HCT116 (cell line): ENCODE measurements around the gene VPS33A. TPM values are rescaled to one million over a fixed set of nuclear protein-coding genes. Genes with fewer than 3 reads are reported as not detected.

ENCODE experiments used
- ATAC-seq: fragments of 200-7000 bp; cut with Tn5 transposase; 2 replicates; pipeline ENCODE4 v1.9.1; 2020; ENCODE audit warnings: mild to moderate bottlenecking, moderate library complexity
- BruUV-seq: library from RNA; stranded (reverse); fragments of 400-500 nt; replicated peaks from 2 replicates; lab custom pipeline; 2021; lab: Mats Ljungman, UMichigan
- CTCF ChIA-PET: fragments of 300-600 bp; sonication (Branson Sonifier 250); formaldehyde crosslinking; loops from one replicate; lab custom pipeline; 2021; ENCODE audit warnings: antibody characterized with exemption; lab: Charles Lee
- POLR2A ChIA-PET: fragments of 300-600, 350-600 bp; sonication (Branson Sonifier 250); formaldehyde crosslinking; loops from one replicate; lab custom pipeline; 2021; ENCODE audit warnings: antibody characterized with exemption; lab: Charles Lee
- RAD21 ChIA-PET, 2 experiments: fragments of 300-600 bp; sonication (Branson Sonifier 250); formaldehyde crosslinking; loops; one replicate each; lab custom pipeline; 2023; ENCODE audit warnings: low total read pairs in 2 of 2; ENCODE audit not compliant: uncharacterized antibody in 2 of 2, unreplicated experiment in 2 of 2, low non-redundant PET in 1 of 2; lab: Charles Lee
- DNase-seq: peaks from one replicate; pipeline ENCODE4 v3.0.0-alpha.2; 2010; ENCODE audit warnings: low read depth, low spot score
- H2AFZ ChIP-seq: fragments of 200-600 bp; shearing (Covaris generic), sonication (generic); 2 replicates; pipeline ENCODE4 v1.6.1; 2017; ENCODE audit warnings: low read depth, mixed run types, mixed read lengths, antibody characterized with exemption, low read length; ENCODE audit not compliant: poor library complexity, severe bottlenecking
- H3K27ac ChIP-seq: 2 replicates; pipeline ENCODE4 v1.5.1; 2012; ENCODE audit warnings: low read depth, low read length
- H3K27me3 ChIP-seq: fragments of 200-600 bp; sonication (generic); 2 replicates; pipeline ENCODE4 v1.6.1; 2016; ENCODE audit warnings: mixed run types, low read length, mixed read lengths; ENCODE audit not compliant: insufficient read depth
- H3K36me3 ChIP-seq, 2 experiments: fragments of 200-500 bp in 1 of 2; fragments of 200-600 bp in 1 of 2; sonication (Bioruptor generic) in 1 of 2; sonication (generic) in 1 of 2; 2 replicates each; pipeline versions ENCODE4 v1.5.1 to v1.6.1; 2014 to 2016; ENCODE audit warnings: low read length in 2 of 2, inconsistent platforms in 1 of 2, mixed read lengths in 1 of 2, mixed run types in 1 of 2; ENCODE audit not compliant: insufficient read depth in 2 of 2, control insufficient read depth in 1 of 2
- H3K4me1 ChIP-seq, 2 experiments: fragments of 200-600 bp in 1 of 2; sonication (generic) in 1 of 2; 2 replicates each; pipeline versions ENCODE4 v1.5.1 to v1.6.1; 2012 to 2017; ENCODE audit warnings: low read length in 2 of 2, inconsistent platforms in 1 of 2, mild to moderate bottlenecking in 1 of 2, mixed read lengths in 1 of 2, mixed run types in 1 of 2, moderate library complexity in 1 of 2; ENCODE audit not compliant: insufficient read depth in 2 of 2, control insufficient read depth in 1 of 2
- H3K4me2 ChIP-seq: fragments of 200-600 bp; sonication (generic); 2 replicates; pipeline ENCODE4 v1.6.1; 2017; ENCODE audit warnings: mixed run types, low read length, mixed read lengths
- H3K4me3 ChIP-seq, 2 experiments: fragments of 200-600 bp in 1 of 2; sonication (generic) in 1 of 2; replicated peaks in 1 of 2; 2 replicates each; pipeline ENCODE4 v1.5.1; 2011 to 2016; ENCODE audit warnings: low read length in 2 of 2, control low read depth in 1 of 2, low read depth in 1 of 2, mild to moderate bottlenecking in 1 of 2, mixed read lengths in 1 of 2, mixed run types in 1 of 2
- H3K79me2 ChIP-seq: fragments of 200-600 bp; sonication (generic); 2 replicates; pipeline ENCODE4 v1.6.1; 2017; ENCODE audit warnings: mild to moderate bottlenecking, mixed run types, low read length, moderate library complexity, mixed read lengths; ENCODE audit not compliant: insufficient read depth
- H3K9ac ChIP-seq: fragments of 200-600 bp; sonication (generic); 2 replicates; pipeline ENCODE4 v1.6.1; 2016; ENCODE audit warnings: low read length, mixed read lengths
- H3K9me2 ChIP-seq: fragments of 200-600 bp; sonication (generic), shearing (Covaris generic); 2 replicates; pipeline ENCODE4 v1.6.1; 2017; ENCODE audit warnings: mixed run types, mild to moderate bottlenecking, moderate library complexity; ENCODE audit not compliant: insufficient read depth
- H3K9me3 ChIP-seq, 2 experiments: fragments of 200-500 bp in 1 of 2; fragments of 200-600 bp in 1 of 2; sonication (Bioruptor generic) in 1 of 2; sonication (generic) in 1 of 2; 2 replicates each; pipeline ENCODE4 v1.6.1; 2014 to 2017; ENCODE audit warnings: low read length in 2 of 2, mixed read lengths in 2 of 2, inconsistent platforms in 1 of 2, low read depth in 1 of 2, mild to moderate bottlenecking in 1 of 2, mixed run types in 1 of 2, moderate library complexity in 1 of 2; ENCODE audit not compliant: control insufficient read depth in 1 of 2, insufficient read depth in 1 of 2
- H4K20me1 ChIP-seq: fragments of 200-600 bp; sonication (generic), shearing (Covaris generic); 2 replicates; pipeline ENCODE4 v1.6.1; 2017; ENCODE audit warnings: mixed run types, mild to moderate bottlenecking, moderate library complexity; ENCODE audit not compliant: insufficient read depth
- ELF1 ChIP-seq: IDR thresholded peaks from 2 replicates; pipeline ENCODE4 v1.6.1; 2012; ENCODE audit warnings: low read depth, borderline replicate concordance
- EZH2 ChIP-seq: fragments of 200-600 bp; sonication (generic); IDR thresholded peaks from 2 replicates; pipeline ENCODE4 v1.6.1; 2017; ENCODE audit warnings: antibody characterized with exemption, mixed run types
- EZH2phosphoT487 ChIP-seq: fragments of 200-600 bp; IDR thresholded peaks from 2 replicates; pipeline ENCODE4 v1.6.1; 2018; ENCODE audit warnings: antibody characterized with exemption, borderline replicate concordance
- FOSL1 ChIP-seq: IDR thresholded peaks from 2 replicates; pipeline ENCODE4 v1.6.1; 2012; ENCODE audit warnings: low read depth
- RAD21 ChIP-seq: IDR thresholded peaks from 2 replicates; pipeline ENCODE4 v1.6.1; 2012; ENCODE audit warnings: low read depth, mild to moderate bottlenecking
- SIN3A ChIP-seq: IDR thresholded peaks from 2 replicates; pipeline ENCODE4 v1.6.1; 2012; ENCODE audit warnings: low read depth
- SRF ChIP-seq: IDR thresholded peaks from 2 replicates; pipeline ENCODE4 v1.6.1; 2012; ENCODE audit warnings: low read depth
- TCF7L2 ChIP-seq: IDR thresholded peaks from 2 replicates; pipeline ENCODE4 v1.7.0; 2011; ENCODE audit warnings: borderline replicate concordance, inconsistent platforms; ENCODE audit not compliant: insufficient read depth, insufficient read length; ENCODE audit errors: extremely low read depth
- YY1 ChIP-seq: IDR thresholded peaks from 2 replicates; pipeline ENCODE4 v1.6.1; 2011; ENCODE audit warnings: low read length, low read depth, moderate library complexity, mild to moderate bottlenecking; ENCODE audit not compliant: insufficient replicate concordance; ENCODE audit errors: extremely low read depth
- ZFX ChIP-seq: fragments of 450-650 bp; IDR thresholded peaks from 2 replicates; pipeline ENCODE4 v1.6.1; 2017
- intact Hi-C: fragments of 100-400 bp; cut with micrococcal nuclease; formaldehyde crosslinking; loops from 2 replicates; pipeline ENCODE4 v1.10.0; 2022
- total RNA-seq: library from RNA; stranded (reverse); gene quantifications from one replicate; pipeline ENCODE4 v1.2.1, GENCODE V29; 2021; ENCODE audit not compliant: unreplicated experiment
- TF ChIP-seq, protein P1 (sequence below), 3 experiments: fragments of 200-600 bp in 1 of 3; sonication (generic) in 1 of 3; IDR thresholded peaks in 2 of 3; conservative IDR thresholded peaks in 1 of 3; 2 replicates each; pipeline ENCODE4 v1.5.1; 2012 to 2017; ENCODE audit warnings: low read depth in 2 of 3, low read length in 2 of 3, antibody characterized with exemption in 1 of 3, borderline replicate concordance in 1 of 3, control low read depth in 1 of 3, mild to moderate bottlenecking in 1 of 3, mixed read lengths in 1 of 3, mixed run types in 1 of 3, moderate library complexity in 1 of 3; ENCODE audit not compliant: insufficient read depth in 1 of 3
- TF ChIP-seq, protein P2 (sequence below): IDR thresholded peaks from 2 replicates; pipeline ENCODE4 v1.6.1; 2012

Gene VPS33A
- total RNA-seq, 1 experiment from 2014 or later: 19.4 TPM

DNA sequence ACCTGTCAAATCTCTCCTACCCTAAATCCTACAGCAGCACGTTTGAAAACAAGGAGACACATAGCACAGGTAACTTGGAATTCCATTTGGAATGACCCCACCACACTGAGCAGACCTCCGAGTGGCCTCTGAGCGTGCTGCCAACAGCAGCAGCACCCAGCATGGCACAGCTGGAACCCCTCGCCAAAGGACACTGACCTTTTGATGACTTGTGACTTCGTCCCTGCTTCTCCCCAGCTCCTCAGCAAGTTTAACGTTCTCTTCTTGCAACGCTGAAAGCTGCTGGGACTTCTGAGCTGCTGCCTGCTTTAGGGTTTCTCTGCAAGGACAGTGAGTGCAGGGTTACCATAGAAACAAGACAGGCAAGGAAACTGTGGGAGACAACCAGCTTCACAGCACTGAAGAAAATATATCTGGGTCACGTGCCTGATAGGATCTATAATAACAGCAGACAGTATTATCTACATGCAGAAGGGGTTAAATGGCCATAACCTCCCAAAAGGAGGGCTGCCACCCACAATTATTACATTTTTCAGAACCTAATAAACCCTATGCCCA lies 43.3 kb upstream of the VPS33A start:
- no peaks in the 10 kb centered on the region for H4K20me1 ChIP-seq
- ChIA-PET CTCF (no interaction called here), RAD21 (no interaction called here), POLR2A (interaction anchor here (0.6 kb wide), 1 partner anchor 388 kb away, joined by 5 read pairs; no protein-coding TSS in a partner anchor)
- H3K27ac ChIP-seq: no peak overlapping the region
- TF ChIP-seq ELF1 (no peak), YY1 (no peak), EZH2 (no peak), EZH2phosphoT487 (no peak), RAD21 (no peak), ZFX (no peak), SIN3A (no peak), SRF (no peak), FOSL1 (no peak), TCF7L2 (no peak)
- TF ChIP-seq, protein P1, sequence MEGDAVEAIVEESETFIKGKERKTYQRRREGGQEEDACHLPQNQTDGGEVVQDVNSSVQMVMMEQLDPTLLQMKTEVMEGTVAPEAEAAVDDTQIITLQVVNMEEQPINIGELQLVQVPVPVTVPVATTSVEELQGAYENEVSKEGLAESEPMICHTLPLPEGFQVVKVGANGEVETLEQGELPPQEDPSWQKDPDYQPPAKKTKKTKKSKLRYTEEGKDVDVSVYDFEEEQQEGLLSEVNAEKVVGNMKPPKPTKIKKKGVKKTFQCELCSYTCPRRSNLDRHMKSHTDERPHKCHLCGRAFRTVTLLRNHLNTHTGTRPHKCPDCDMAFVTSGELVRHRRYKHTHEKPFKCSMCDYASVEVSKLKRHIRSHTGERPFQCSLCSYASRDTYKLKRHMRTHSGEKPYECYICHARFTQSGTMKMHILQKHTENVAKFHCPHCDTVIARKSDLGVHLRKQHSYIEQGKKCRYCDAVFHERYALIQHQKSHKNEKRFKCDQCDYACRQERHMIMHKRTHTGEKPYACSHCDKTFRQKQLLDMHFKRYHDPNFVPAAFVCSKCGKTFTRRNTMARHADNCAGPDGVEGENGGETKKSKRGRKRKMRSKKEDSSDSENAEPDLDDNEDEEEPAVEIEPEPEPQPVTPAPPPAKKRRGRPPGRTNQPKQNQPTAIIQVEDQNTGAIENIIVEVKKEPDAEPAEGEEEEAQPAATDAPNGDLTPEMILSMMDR (IDR thresholded peaks at IDR 0.05 in 2 of 3, conservative IDR thresholded peaks at IDR 0.05 in 1 of 3; ENCODE audit: borderline replicate concordance in 1 of 3, insufficient read depth in 1 of 3, low read depth in 2 of 3, low read length in 2 of 3): no peak
- TF ChIP-seq, protein P2, sequence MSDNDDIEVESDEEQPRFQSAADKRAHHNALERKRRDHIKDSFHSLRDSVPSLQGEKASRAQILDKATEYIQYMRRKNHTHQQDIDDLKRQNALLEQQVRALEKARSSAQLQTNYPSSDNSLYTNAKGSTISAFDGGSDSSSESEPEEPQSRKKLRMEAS: no peak
- intact Hi-C loops: no loop called here
- H3K4me3 ChIP-seq: no peak overlapping the region
- DNase-seq (no peak), ATAC-seq (no peak)
- BruUV-seq: no TSS peak
- no peaks in the 10 kb centered on the region for H3K4me1 ChIP-seq
- no peaks in the 10 kb centered on the region for H3K9me3 ChIP-seq
- H3K79me2 ChIP-seq: no peaks in the 10 kb centered on the region
- H2AFZ ChIP-seq: no peak overlapping the region
- H3K27me3 ChIP-seq: no peaks in the 10 kb centered on the region
- H3K4me2 ChIP-seq: no peak overlapping the region
- H3K36me3 ChIP-seq: peaks cover 1 to 3% of the 10 kb centered on the region in 2 experiments; a peak in 1 of 4 replicates
- H3K9me2 ChIP-seq: no peaks in the 10 kb centered on the region
- H3K9ac ChIP-seq: no peak overlapping the region
